Astrocyte (in vitro differentiated cells and primary cell): ENCODE data around the gene UMOD.
"Not testable (repeated sequence)": the region's sequence is repeated elsewhere in the genome, so short reads cannot be mapped to it uniquely, and the experiment has no call there.

Experiments used
- CTCF ChIP-seq: IDR thresholded peaks from 2 replicates; pipeline ENCODE4 v1.5.1; 2011; ENCODE audit warnings: low read depth, mild to moderate bottlenecking, inconsistent platforms, low read length, moderate library complexity; ENCODE audit not compliant: insufficient read depth
- EZH2 ChIP-seq: IDR thresholded peaks from 2 replicates; pipeline ENCODE4 v1.6.1; 2012; ENCODE audit warnings: mild to moderate bottlenecking, low read length, inconsistent platforms; ENCODE audit not compliant: insufficient read depth

- TF ChIP-seq CTCF, EZH2: not testable (repeated sequence)
Observed at GRCh38 chr16:20321051-20321450, 31.5 kb downstream of the UMOD start.
